B cell (primary cell): ENCODE data around the gene SERPINA9.

Experiments used
- EZH2 ChIP-seq: IDR thresholded peaks from 2 replicates; pipeline ENCODE4 v1.6.1; 2012; ENCODE audit warnings: borderline replicate concordance, low read depth, mild to moderate bottlenecking, moderate library complexity, low read length; ENCODE audit not compliant: insufficient read depth, poor library complexity, severe bottlenecking
- TF ChIP-seq, protein P1 (sequence below): fragments of 200-600 bp; IDR thresholded peaks from one replicate; pipeline ENCODE4 v1.8.0; 2022; ENCODE audit warnings: antibody characterized with exemption, mild to moderate bottlenecking

- TF ChIP-seq EZH2: no peak
- TF ChIP-seq, protein P1, sequence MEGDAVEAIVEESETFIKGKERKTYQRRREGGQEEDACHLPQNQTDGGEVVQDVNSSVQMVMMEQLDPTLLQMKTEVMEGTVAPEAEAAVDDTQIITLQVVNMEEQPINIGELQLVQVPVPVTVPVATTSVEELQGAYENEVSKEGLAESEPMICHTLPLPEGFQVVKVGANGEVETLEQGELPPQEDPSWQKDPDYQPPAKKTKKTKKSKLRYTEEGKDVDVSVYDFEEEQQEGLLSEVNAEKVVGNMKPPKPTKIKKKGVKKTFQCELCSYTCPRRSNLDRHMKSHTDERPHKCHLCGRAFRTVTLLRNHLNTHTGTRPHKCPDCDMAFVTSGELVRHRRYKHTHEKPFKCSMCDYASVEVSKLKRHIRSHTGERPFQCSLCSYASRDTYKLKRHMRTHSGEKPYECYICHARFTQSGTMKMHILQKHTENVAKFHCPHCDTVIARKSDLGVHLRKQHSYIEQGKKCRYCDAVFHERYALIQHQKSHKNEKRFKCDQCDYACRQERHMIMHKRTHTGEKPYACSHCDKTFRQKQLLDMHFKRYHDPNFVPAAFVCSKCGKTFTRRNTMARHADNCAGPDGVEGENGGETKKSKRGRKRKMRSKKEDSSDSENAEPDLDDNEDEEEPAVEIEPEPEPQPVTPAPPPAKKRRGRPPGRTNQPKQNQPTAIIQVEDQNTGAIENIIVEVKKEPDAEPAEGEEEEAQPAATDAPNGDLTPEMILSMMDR: no peak
Measured at GRCh38 chr14:94462763-94463572, 13.0 kb downstream of the SERPINA9 start.
